GM19324 (cell line): ENCODE data around the gene ITIH2.

ENCODE experiments used
- ATAC-seq: cut with Tn5 transposase; IDR thresholded peaks from one replicate; pipeline ENCODE4 v1.9.1; 2021; ENCODE audit warnings: mild to moderate bottlenecking, moderate library complexity; ENCODE audit not compliant: unreplicated experiment, low FRiP score

The ITIH2 gene

DNA sequence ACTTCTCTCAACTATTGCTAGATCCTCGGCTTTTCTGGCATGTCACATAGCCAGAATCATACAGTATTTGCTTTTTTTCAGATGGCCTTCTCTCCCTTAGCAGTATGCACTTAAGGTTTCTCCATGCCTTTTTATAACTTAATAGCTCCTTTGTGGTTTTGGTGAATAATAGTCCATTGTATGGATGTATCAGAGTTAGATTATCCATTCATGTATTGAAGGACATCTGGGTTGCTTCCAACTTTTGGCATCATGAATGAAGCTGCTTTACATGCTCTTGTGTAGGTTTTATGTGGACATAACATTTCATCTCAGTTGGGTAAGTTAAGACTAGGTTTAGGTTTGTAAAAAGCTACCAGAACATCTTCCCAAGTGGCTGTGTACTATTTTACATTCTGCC, 89.4 kb downstream of the ITIH2 start:
- ATAC-seq: no peak

DNA sequence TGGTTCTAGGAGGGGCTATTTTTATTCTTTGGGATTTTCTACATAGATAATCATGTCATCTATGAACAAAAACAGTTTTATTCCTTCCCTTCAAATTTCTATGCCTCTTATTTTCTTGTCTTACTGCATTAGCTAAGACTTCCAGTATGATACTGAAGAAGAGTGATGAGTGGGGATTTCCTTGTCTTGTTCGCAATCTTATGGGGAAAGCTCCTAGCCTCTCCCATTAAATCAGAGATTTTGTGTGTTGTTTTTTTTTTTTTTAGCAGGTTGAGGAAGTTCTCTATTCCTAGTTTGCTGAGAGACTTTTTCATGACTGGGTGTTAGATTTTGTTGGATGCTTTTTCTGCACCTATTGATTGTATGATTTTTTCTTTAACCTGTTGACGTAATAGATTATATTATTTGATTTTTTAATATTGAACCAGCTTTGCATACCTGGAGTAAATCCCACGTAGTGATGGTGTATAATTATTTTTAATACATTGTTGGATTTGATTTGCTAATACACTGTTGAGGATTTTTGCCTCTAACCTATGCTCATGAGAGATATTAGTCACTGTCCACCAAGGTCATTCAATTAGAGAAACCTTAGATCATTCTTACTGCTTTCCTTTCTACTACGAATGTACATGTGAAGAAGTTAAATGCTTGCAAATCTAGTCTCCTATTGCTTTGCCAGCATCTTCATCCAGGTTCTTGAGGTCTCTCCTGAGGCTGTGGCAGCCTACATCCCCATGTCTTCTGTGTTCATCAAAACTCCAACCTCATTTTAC, 91.3 kb downstream of the ITIH2 start:
- ATAC-seq: no peak

DNA sequence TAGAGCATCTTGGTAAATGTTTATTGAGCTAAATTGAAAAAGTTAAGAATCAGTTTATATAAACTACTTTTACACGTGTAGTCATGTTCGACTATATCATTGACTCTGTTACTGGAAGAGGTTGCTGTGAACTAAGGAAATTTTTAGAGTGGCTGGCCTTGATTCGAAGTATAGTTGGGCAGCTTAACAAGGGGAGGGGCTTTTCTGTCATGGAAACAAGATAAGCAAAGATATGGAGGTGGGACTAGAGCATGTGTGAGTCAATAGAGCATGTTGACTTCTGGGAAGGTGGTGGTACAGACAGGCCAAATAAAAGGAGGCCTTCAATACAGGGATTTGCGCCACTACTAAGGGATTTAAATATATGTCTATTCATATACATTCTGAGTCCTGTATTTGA, 92.5 kb downstream of the ITIH2 start:
- ATAC-seq: no peak

DNA sequence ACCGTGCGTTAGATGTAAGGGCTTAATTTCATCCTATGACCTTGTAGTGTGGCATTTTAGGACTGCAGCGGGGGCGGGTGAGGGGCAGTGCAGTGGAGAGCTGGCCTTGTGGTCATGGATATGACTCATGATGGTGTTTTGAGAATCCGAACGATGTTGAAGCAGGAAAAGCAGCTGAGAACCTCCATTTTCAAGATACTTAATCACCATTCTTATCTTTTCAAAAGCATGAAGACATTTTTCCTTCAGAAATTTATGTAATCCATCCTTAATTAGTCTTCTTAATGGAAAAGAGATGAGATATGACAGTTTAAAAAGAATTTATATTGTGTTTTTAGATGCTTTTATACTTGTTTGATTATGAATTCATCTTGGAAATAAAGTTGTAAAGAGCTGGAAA, 94.5 kb downstream of the ITIH2 start:
- no peak for ATAC-seq
